ENCODE results near the gene ENDOD1.

The ENDOD1 gene

DNA sequence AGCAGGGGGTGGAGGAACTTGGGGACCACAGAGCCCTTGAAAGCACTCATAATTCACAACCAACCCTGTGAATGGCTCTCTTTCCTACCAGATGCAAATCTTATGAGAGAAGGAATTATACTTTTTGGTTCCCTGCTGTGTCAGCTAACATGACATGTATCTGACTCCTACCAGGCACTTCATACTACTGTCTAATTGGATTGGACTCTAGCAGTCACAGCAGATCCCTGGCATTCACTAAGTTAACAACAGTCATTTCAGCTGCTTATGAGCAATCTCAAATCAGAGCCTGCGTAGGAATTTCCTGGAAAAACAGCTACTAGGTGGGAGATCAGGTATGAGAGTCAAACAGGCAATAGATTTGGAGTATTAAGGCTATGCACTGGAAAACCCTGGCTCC, 11.1 kb upstream of the ENDOD1 start:
- DNase-seq = no peak

DNA sequence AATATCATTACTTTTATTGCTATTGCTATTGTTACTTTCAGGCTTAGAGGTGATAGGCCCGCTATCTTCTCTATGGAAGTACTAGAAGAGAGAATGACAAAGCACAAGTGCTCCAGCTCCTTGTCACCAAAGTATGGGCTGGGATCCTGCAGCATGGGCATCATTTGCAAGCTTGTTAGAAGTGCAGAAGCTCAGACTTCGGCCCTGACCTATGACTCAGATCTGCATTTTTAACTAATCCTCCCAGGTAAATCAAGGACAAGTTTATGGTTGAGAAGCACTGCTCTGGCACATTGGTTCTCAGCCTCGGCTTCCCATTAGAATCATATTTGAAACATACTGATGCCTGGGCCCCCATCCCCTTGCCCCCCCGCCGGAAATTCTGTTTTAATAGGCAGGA, 8.6 kb upstream of the ENDOD1 start:
- no peak for DNase-seq

DNA sequence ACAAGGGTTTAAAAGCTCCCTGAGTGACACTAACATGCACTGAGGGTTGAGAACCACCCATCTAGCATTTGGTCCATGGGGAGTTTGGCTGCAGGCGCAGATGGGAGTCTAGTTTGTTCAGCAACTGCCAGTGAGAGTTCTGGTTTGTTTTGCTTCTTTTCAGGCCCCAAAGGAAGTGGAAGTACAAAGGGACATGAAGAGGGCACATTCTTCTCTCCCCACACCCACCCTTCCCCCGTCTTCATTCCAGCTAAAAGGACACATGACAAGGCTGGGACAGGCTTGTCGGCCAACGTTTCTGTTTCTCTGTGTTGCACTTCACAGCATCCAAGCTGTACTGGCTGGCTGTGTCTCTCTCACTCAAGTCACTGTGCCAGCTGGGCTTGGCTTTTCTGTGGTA, 8.2 kb upstream of the ENDOD1 start:
- DNase-seq = no peak

DNA sequence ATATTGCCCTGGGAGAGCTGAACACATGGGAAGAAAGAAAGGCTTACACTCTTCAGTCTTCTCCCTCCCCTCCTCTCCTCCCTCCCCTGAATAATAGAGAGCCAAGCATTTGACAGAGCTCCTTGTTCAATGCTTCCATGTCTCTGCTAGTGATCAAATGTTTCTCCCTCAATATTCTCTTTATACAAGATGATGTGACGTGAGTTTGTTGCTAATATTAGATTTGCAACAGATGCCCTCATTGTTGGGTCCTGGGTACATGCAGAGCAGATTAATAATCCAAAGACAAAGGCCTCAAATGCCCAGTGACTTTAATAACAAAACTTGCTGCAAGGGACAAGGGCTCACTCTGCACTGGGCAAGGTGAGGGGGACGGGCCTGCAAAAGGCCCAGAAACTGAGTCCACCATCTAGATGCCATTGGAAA, 7.1 kb upstream of the ENDOD1 start:
- DNase-seq = no peak

DNA sequence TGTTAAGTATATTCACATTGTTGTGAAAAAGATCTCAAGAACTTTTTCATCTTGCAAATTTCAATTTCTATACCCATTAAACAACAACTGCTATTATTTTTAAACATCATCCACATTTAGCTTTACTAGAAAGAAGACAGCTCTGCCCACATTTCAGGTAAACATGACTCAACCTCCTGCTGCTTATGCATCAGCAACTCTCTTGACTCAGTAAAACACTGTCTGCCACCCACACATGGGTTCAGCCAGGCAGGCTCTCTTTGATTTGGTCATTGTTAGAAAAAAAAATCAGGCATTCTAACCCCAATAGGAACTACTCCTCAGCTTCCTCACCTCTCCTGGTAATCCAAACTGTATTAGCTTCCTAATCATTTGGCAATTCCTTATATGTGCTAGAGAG, 5.1 kb upstream of the ENDOD1 start:
- no peak for DNase-seq

DNA sequence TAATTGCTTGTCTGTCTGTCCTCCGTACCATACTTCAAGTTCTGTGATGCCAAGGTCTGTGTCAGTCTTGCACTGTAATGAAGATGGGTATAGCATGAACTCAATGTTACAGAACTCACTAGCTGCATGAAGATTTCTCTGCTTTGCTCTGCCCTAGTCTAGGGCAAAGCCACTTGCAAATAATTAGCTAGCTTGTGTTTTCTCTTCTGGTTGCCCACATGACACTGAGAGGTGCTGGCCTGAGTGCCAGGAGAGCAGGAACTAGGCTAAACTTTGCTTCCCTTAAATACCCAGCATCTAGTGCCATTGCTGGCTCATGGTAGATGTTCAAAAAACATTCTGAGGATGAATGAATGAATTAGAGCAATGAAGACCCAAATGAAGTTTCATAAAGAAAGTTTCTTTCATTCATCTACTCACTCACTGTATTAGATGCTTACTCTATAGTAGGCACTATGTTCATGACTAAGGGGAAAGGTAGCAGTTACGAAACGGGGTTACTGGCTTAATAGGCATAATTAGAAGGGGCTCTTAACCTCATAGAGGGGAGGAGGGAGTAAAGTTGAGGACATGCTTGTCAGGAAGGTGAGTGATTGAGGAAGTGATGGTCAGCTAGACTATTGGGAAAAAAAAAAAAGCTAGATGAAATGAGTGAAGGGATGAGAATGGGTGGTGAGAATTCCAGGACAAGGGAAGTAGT, 4.4 kb upstream of the ENDOD1 start:
- no peak for DNase-seq

DNA sequence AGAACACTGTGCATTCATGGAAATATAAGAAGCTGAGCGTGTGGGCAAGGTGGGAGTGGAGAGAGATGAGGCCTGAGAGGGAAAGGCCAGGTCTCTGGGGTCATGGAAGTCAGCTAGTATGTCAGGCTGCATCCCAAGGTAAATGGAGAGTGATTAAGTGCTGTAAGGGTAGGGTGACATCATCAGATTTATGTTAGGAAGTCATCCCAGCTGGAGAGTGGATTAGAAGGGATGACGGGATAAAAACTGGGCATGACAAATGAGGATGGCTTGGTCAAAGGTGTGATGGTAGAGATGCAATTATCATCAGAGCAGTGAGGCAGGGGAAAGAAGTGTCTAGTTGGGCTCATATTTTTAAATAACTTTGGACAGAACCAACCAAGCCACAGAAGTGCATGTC, 3.5 kb upstream of the ENDOD1 start:
- no peak for DNase-seq

DNA sequence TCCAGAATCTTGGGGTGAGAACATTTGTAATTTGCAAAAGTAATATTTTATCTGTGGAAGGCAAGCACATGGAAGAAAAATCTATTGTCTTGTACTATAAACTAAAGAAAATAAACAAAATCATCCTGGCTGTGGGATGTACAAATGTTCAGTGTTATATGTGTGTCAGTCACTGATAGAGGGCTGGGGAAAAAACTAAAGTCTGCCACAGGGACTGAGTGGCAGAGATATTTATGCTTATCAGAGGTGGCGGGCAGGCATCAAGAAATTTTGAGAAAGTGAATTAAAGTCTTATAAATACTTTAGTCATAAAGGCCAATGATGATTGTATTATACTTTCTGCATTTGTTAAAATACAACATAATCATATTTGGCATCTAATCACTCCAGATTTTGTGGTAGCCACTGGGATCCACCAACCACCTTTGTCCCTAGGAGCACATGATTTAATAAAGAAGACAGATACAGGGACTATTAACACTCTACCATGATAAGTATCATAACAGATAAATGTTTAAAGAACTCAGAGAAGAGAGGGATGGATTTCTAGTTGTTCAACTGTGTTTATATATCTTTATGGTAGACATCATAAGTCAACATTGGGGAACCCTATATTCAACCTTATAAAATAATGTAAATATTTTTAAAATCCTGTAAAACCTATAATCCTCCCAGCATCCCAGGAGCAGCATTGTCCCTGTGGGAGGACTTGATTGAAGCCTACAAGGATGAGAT, 2.6 kb upstream of the ENDOD1 start:
- no peak for DNase-seq

DNA sequence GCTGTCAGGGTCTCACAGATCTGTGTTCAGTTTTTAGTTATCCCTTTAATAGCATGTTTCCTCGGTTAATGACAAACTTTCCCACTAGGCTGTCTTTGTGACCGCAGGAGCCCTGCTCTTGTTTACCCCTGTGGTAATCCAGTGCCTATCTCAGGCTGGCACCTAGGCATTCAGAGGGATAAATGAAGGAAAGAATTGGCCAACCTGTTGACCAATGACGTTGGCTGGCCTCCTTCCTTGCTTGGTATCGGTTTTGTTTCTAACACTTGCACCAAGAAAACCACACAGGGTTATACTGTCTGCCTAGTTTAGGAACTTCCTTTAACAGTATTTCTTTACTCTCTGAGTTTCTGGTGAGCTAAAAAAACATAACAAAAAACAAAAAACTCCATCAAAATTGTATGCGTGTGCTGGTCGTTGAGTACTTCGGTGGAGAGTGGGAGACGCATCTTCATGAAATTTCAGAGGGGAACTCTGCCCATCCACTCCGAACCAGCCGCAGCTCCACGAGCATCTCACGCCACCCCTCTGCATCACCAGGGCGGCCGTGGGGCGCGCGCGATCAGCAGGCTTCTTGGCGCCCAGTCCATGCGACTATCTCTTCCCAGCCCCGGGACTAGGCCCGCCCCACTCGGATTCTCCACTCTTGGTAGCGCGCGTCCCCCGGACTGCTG, 563 bp upstream of the ENDOD1 start:
- no peak for DNase-seq

DNA sequence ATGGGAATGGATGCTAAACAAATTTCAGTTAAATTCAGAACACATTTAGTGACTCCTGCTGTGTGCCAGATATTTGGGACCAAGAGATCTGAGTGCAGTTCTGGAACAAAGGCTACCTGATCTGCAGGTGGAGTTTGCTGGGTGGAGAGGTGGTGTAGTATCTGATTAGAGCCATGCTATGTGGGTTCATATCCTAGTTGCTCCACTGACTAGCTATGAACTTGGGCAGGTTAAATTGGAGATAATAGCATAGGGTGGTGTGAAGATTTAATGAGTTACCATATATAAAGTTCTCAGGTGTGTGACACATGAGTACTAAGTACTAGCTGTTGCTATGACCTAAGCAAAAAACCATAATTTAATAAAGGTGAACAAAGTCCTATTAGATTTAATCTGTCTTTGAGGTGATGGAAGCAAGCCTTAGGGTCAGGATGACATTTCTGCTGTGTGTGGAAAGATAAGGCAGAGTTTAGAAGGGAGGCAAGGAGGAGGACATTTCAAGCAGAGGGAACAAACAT, 2.1 kb downstream of the ENDOD1 start:
- DNase-seq = no peak

DNA sequence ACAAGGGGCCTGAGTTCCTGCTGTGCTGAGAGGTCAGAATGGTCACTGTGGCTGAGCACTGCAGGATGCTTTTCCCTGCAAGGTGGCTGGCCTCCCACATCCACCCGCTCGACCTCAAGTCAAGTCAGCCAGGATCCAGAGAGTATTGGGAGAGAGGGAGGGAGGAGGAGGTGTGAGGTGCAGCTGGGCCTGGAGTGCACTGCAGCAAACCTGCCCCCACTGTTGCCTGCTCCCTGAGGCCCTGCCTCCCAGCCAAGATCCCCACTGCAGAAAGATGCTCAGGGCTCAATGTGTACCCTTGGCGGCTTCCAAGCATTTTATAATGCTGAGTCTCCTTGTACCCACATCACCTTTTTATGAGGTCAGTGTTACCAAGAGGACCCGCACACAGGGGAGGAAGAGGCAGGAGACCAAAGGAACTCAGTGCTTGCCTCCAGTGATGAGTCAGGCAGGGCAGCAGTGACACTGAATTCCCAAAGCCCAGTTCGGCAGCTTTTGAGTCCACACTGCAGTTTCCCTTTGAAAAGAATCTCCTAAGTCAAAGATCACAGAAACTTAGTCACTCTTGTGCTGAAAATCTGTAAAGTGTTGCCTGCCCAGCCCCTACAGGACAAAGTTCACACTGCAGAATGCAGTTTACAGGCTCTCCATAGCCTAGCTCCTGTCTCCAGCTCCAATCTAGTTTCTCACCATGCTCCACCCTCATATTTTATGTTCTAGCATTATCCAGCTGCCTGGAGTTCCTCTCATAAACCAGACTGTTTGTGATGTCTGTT, 3.1 kb downstream of the ENDOD1 start:
- DNase-seq = no peak

DNA sequence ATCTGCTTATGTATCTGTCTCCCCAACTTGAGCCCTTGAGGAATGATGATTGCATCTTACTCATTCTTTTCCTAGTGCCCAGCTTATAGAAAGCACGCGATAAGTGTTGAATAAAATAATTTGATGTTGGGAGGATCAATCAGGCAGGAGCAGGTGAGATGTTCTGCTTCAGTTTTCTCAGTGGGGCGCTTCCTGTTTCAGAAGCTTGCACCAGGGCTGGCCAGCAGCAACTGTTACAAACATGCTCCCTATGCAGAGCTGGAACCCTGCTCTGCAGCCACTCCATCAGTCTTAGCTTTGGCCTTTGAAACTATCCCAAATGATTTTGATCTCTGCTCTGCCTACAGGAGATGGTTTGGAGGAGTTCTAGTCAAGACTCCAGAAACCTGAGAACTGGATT, 3.9 kb downstream of the ENDOD1 start:
- DNase-seq = no peak

DNA sequence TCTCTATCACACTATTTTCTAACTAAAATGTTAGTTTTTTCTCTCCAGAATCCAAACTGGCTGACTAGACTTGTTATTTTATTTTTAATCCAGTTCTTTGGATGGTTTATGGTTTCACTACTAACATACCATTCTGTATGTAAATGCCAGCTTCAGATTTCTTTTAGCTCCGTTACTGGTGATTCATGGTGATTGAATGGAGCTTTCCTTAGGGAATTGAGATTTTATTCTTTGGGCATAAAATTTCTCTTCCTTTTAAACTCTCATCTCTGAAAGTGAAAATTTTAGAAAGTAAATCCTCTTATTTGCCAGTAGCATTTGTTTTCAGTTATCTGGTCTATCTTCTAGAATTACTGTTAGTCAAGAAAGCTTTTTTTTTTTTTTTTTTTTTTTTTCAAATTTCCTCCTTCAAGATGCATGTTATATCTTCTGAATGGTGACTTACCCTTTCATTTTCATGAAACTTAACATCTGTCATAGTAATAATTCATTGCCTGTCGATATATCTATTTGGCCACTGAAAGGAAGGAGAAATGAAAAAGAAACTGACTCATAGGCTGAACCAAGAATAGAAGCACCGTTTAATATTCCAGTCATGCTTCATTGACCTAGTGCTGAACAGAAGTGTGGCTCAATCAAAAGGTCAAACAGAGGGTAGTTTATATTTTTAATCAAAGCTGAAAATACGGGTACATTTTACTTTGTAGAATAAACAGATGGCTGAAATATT, 6.4 kb downstream of the ENDOD1 start:
- DNase-seq = no peak

DNA sequence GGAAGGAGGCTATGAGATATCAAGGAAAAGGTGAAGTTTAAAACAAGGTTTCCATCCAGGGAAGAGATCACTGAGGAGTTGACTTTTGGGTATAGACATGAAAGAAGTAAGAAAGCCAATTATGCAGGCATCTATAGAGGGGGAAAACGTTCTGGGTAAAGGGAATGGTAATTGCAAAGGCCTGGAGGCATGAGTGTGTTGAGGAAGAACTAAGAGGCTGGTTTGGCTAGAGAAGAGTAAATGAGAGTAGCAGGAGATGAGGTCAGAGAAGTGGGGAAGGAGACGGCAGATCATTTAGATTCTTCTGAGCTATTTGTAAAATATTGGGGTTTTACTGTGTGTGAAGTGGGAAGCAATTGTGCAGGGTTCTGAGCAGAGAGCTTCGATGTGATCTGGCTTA, 7.6 kb downstream of the ENDOD1 start:
- no peak for DNase-seq

DNA sequence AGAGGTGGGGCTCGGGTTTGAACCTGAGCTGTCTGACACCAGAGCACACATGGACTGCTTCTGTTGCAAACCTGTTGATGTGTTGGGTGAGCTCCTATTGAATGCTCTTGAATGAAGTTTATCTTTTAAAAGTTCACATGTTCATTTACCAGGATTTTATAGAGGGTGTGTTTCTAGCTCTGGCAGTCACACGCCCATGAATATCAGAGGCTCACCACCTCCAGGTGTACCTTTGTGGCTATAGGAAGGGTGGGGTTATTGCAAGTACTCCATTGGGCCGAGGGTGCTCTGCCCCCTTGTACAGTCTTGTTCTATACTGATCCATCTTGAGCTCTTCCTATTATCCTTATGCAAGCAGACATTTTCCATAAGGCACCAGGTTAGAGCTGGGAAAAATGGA, 9.2 kb downstream of the ENDOD1 start:
- DNase-seq = no peak

DNA sequence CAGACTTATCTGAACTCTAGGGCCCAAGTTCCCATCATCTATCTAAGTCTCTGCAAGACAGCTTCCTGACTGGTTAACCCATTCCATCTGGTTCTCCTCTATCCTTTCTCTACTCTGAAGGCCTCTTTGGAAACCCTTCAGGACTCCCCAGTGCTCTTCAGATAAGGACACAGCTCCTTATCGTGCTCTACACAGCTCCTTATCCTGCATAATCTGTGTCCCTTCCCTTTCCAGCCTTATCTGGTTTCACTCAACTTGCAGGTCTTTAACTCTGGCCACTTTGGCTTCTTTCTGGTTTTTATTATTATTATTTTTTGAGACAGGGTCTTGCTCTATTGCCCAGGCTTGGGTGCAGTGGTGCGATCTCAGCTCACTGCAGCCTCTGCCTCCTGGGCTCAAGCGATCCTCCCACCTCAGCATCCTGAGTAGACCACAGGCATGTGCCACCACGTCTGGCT, 10.6 kb downstream of the ENDOD1 start:
- no peak for DNase-seq

DNA sequence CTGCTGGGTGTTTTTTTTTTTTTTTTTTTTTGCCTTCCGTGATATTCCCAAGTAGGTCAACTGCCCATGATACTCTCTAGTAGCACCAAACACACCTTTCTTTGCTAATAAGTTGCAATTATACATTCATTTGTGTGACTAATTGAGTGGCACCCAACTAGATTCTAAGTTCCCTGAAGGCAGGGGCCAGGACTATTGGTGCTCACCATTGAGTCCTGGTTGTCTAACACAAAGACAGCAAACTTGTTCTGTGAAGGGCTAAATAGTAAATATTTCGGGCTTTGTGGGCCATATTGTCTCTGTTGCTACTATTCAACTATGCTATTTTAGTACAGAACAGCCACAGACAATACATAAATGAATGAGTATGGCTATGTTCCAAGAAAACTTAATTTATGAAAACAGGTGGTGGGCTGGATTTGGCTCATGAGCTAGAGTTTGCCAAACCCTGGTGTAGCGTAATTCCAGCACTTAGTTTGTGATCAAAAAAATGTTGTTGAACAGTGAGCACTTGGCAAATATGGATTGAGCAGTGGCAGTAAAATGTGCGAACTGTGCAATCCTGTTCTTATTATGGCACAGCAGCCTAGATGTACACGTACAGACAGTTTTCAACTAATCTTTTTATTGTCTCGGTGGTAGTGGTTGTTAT, 11.3 kb downstream of the ENDOD1 start:
- no peak for DNase-seq

DNA sequence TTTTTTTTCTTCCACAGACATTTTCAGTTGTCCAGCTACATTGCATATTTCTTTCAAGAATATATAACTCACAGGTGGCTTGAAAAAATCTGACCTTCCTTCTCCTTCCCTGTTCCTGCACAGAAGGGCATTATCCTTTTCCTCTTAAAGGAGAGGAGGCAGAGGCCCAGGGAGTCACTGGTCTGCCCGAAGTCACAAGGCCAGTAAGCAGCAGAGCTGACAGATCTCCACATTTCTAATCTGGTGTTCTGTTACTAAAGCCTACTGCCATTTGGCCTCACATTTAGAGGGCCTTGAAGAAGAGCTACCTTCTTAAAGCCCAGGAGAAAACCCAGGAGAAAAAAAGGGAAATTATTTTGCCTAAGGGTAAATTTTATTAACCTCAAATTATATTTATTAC, 12.3 kb downstream of the ENDOD1 start:
- no peak for DNase-seq

DNA sequence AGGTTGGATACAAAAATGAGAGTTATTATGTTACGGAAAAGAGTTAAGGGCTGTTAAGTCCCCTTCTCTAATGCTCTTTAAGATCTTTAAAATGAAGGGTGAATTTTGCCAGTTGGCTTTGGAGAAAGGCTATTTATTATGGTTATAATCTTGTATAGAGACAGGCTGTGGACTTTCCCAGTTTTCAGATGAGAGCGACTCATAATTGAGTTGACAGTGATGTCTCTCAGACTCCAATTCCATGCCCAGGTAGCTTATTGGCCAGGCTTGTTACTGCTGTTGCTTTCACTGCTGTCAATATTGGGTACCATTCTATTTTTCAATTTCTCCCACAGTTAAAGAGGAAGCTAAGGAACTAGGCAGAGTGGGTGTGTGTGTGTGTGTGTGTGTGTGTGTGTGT, 13.1 kb downstream of the ENDOD1 start:
- DNase-seq = no peak

DNA sequence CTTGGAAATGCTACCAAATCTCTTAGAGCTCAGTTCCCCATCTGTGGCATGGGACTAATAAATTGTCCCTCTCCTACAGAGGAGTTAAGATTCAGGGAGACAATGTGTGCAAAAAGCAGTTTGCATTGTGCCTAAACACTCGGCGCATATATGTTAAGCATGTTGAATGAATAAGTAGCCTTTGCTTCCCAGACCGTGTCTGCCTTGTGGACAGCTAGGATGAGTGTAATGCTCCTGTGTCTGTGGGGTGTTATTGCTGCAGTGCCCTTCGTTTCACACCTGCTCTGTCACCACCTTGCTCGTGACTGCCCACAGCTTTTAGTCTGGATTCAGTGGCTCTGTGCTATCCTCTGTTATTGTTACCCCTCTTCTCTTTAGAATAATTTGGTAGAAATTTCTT, 14.1 kb downstream of the ENDOD1 start:
- DNase-seq = no peak

DNA sequence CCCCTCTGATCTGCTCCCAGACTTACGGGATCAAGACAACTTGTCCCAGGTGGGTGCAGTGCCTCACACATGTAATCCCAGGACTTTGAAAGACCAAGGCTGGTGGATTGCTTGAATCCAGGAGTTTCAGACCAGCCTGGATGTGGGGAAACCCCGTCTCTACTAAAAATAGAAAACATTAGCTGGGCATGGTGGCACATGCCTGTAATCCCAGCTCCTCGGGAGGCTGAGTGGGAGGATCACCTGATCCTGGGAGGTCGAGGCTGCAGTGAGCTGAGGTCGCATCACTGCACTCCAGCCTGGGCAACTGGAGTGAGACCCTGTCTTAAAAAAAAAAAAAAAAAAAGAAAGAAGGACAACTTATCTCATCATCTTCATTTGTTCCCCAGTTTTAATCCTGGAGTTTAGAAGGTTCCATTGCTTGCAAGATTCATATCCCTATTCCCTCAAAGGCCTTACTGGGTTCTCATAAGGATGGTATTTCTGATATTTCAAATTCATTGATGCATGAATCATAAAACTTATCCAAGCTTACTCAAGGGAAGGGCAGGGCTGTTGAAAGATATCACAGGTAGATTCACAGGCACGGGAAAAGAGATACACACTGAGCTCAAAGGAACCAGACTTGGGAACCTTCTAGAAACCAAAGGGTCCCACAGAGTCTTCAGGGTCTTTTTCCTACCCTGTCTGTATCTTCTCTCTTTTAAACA, 14.6 kb downstream of the ENDOD1 start:
- DNase-seq = no peak
